HEK293 (cell line): ENCODE data around the gene ACSM3.

Experiments used
- EGR2 ChIP-seq: fragments of 450-650 bp; formaldehyde crosslinking; IDR thresholded peaks from 2 replicates; pipeline ENCODE4 v1.5.1; 2016; ENCODE audit warnings: low read depth, missing biosample characterization, missing genetic modification characterization
- GLI2 ChIP-seq: fragments of 450-650 bp; formaldehyde crosslinking; IDR thresholded peaks from 2 replicates; pipeline ENCODE4; 2017; ENCODE audit warnings: missing biosample characterization, missing genetic modification characterization, low read depth, borderline replicate concordance
- MYNN ChIP-seq: fragments of 450-650 bp; formaldehyde crosslinking; IDR thresholded peaks from 2 replicates; pipeline ENCODE4 v1.5.1; 2016; ENCODE audit warnings: missing biosample characterization, missing genetic modification characterization, borderline replicate concordance
- OSR2 ChIP-seq: fragments of 450-650 bp; formaldehyde crosslinking; IDR thresholded peaks from 2 replicates; pipeline ENCODE4 v1.5.1; 2016; ENCODE audit warnings: missing biosample characterization, missing genetic modification characterization
- WT1 ChIP-seq: fragments of 450-650 bp; formaldehyde crosslinking; IDR thresholded peaks from 2 replicates; pipeline ENCODE4 v1.5.1; 2016; ENCODE audit warnings: missing biosample characterization, missing genetic modification characterization
- ZNF138 ChIP-seq: fragments of 450-650 bp; formaldehyde crosslinking; IDR thresholded peaks from 2 replicates; pipeline ENCODE4 v1.5.1; 2016; ENCODE audit warnings: missing biosample characterization, missing genetic modification characterization, borderline replicate concordance
- ZNF169 ChIP-seq: fragments of 450-650 bp; formaldehyde crosslinking; IDR thresholded peaks from 2 replicates; pipeline ENCODE4 v1.5.1; 2016; ENCODE audit warnings: missing biosample characterization, missing genetic modification characterization
- ZNF214 ChIP-seq: fragments of 450-650 bp; formaldehyde crosslinking; IDR thresholded peaks from 2 replicates; pipeline ENCODE4 v1.5.1; 2017; ENCODE audit warnings: missing biosample characterization, mild to moderate bottlenecking, missing genetic modification characterization, borderline replicate concordance
- ZNF221 ChIP-seq: fragments of 450-650 bp; formaldehyde crosslinking; IDR thresholded peaks from 2 replicates; pipeline ENCODE4 v1.5.1; 2017; ENCODE audit warnings: missing biosample characterization, missing genetic modification characterization, borderline replicate concordance
- ZNF223 ChIP-seq: fragments of 450-650 bp; formaldehyde crosslinking; IDR thresholded peaks from 2 replicates; pipeline ENCODE4 v1.5.1; 2016; ENCODE audit warnings: missing biosample characterization, missing genetic modification characterization
- ZNF24 ChIP-seq: fragments of 450-650 bp; formaldehyde crosslinking; IDR thresholded peaks from 2 replicates; pipeline ENCODE4 v1.5.1; 2016; ENCODE audit warnings: missing biosample characterization, missing genetic modification characterization
- ZNF501 ChIP-seq: fragments of 450-650 bp; formaldehyde crosslinking; IDR thresholded peaks from 2 replicates; pipeline ENCODE4 v1.5.1; 2016; ENCODE audit warnings: missing biosample characterization, missing genetic modification characterization
- ZNF530 ChIP-seq: fragments of 450-650 bp; formaldehyde crosslinking; IDR thresholded peaks from 2 replicates; pipeline ENCODE4 v1.5.1; 2016; ENCODE audit warnings: low read depth, missing biosample characterization, missing genetic modification characterization
- ZNF548 ChIP-seq: fragments of 450-650 bp; formaldehyde crosslinking; IDR thresholded peaks from 2 replicates; pipeline ENCODE4 v1.5.1; 2016; ENCODE audit warnings: missing biosample characterization, missing genetic modification characterization
- ZNF555 ChIP-seq: fragments of 450-650 bp; formaldehyde crosslinking; conservative IDR thresholded peaks from 2 replicates; pipeline ENCODE4 v1.5.1; 2017; ENCODE audit warnings: missing biosample characterization, mild to moderate bottlenecking, missing genetic modification characterization, inconsistent platforms
- ZNF626 ChIP-seq: fragments of 450-650 bp; sonication (Bioruptor Pico); formaldehyde crosslinking; IDR thresholded peaks from 2 replicates; pipeline ENCODE4 v1.5.1; 2018; ENCODE audit warnings: missing biosample characterization, missing genetic modification characterization, inconsistent platforms
- ZNF639 ChIP-seq: fragments of 450-650 bp; formaldehyde crosslinking; IDR thresholded peaks from 2 replicates; pipeline ENCODE4 v1.5.1; 2016; ENCODE audit warnings: missing biosample characterization, missing genetic modification characterization
- ZNF670 ChIP-seq: fragments of 450-650 bp; formaldehyde crosslinking; IDR thresholded peaks from 2 replicates; pipeline ENCODE4 v1.5.1; 2016; ENCODE audit warnings: missing biosample characterization, missing genetic modification characterization, low read depth
- ZNF677 ChIP-seq: fragments of 450-650 bp; IDR thresholded peaks from 2 replicates; pipeline ENCODE4 v1.5.0; 2018; ENCODE audit warnings: missing biosample characterization, mild to moderate bottlenecking, missing genetic modification characterization, moderate library complexity
- ZNF777 ChIP-seq: fragments of 450-650 bp; formaldehyde crosslinking; IDR thresholded peaks from 2 replicates; pipeline ENCODE4 v1.5.1; 2017; ENCODE audit warnings: missing biosample characterization, missing genetic modification characterization, borderline replicate concordance
- ZNF792 ChIP-seq: fragments of 450-650 bp; formaldehyde crosslinking; IDR thresholded peaks from 2 replicates; pipeline ENCODE4 v1.5.1; 2016; ENCODE audit warnings: missing biosample characterization, missing genetic modification characterization
- ZNF830 ChIP-seq: fragments of 450-650 bp; IDR thresholded peaks from 2 replicates; pipeline ENCODE4 v1.5.0; 2018; ENCODE audit warnings: missing biosample characterization, missing genetic modification characterization, low read depth, mild to moderate bottlenecking, moderate library complexity
- ZXDB ChIP-seq: fragments of 450-650 bp; formaldehyde crosslinking; IDR thresholded peaks from 2 replicates; pipeline ENCODE4 v1.5.1; 2016; ENCODE audit warnings: missing biosample characterization, missing genetic modification characterization
- TF ChIP-seq, protein P1 (sequence below): fragments of 450-650 bp; formaldehyde crosslinking; IDR thresholded peaks from 2 replicates; pipeline ENCODE4 v1.5.1; 2017; ENCODE audit warnings: missing biosample characterization, missing genetic modification characterization
- TF ChIP-seq, protein P2 (sequence below): fragments of 450-650 bp; formaldehyde crosslinking; IDR thresholded peaks from 2 replicates; pipeline ENCODE4 v1.5.1; 2017; ENCODE audit warnings: missing biosample characterization, mild to moderate bottlenecking, missing genetic modification characterization, moderate library complexity
- TF ChIP-seq, protein P3 (sequence below): fragments of 450-650 bp; formaldehyde crosslinking; IDR thresholded peaks from 2 replicates; pipeline ENCODE4 v1.5.1; 2016; ENCODE audit warnings: missing biosample characterization, missing genetic modification characterization
- TF ChIP-seq, protein P4 (sequence below): fragments of 450-650 bp; formaldehyde crosslinking; IDR thresholded peaks from 2 replicates; pipeline ENCODE4 v1.5.1; 2016; ENCODE audit warnings: missing biosample characterization, missing genetic modification characterization
- TF ChIP-seq, protein P5 (sequence below): fragments of 450-650 bp; formaldehyde crosslinking; IDR thresholded peaks from 2 replicates; pipeline ENCODE4 v1.5.1; 2016; ENCODE audit warnings: missing biosample characterization, missing genetic modification characterization

The ACSM3 gene

GRCh38 chr16:20741554-20742285 is 22.1 kb upstream of the ACSM3 start, which contains the start of gene THUMPD1 (continued):
- TF ChIP-seq, protein P1, sequence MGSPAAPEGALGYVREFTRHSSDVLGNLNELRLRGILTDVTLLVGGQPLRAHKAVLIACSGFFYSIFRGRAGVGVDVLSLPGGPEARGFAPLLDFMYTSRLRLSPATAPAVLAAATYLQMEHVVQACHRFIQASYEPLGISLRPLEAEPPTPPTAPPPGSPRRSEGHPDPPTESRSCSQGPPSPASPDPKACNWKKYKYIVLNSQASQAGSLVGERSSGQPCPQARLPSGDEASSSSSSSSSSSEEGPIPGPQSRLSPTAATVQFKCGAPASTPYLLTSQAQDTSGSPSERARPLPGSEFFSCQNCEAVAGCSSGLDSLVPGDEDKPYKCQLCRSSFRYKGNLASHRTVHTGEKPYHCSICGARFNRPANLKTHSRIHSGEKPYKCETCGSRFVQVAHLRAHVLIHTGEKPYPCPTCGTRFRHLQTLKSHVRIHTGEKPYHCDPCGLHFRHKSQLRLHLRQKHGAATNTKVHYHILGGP (tag by site-specific recombination) = no peak
- TF ChIP-seq EGR2 (tag by site-specific recombination) = no peak
- TF ChIP-seq, protein P2, sequence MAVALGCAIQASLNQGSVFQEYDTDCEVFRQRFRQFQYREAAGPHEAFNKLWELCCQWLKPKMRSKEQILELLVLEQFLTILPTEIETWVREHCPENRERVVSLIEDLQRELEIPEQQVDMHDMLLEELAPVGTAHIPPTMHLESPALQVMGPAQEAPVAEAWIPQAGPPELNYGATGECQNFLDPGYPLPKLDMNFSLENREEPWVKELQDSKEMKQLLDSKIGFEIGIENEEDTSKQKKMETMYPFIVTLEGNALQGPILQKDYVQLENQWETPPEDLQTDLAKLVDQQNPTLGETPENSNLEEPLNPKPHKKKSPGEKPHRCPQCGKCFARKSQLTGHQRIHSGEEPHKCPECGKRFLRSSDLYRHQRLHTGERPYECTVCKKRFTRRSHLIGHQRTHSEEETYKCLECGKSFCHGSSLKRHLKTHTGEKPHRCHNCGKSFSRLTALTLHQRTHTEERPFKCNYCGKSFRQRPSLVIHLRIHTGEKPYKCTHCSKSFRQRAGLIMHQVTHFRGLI = no peak
- no peak for TF ChIP-seq ZNF223 (tag by site-specific recombination)
- no peak for TF ChIP-seq ZNF548 (tag by site-specific recombination)
- TF ChIP-seq ZNF626 = no peak
- TF ChIP-seq, protein P3, sequence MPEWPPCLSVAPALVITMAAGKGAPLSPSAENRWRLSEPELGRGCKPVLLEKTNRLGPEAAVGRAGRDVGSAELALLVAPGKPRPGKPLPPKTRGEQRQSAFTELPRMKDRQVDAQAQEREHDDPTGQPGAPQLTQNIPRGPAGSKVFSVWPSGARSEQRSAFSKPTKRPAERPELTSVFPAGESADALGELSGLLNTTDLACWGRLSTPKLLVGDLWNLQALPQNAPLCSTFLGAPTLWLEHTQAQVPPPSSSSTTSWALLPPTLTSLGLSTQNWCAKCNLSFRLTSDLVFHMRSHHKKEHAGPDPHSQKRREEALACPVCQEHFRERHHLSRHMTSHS = no peak
- TF ChIP-seq MYNN (tag by site-specific recombination) = no peak
- no peak for TF ChIP-seq ZNF221
- no peak for TF ChIP-seq ZNF830 (tag by site-specific recombination)
- peak; percentile 69; the same call in 1 of the 2 replicates for TF ChIP-seq ZNF792
- no peak for TF ChIP-seq ZNF677 (tag by site-specific recombination)
- 0 out of 2 replicates have a peak, but pooled peaks have one; percentile 43 for TF ChIP-seq ZNF501
- TF ChIP-seq ZXDB = peak; percentile 89
- no peak for TF ChIP-seq OSR2
- no peak for TF ChIP-seq ZNF670
- no peak for TF ChIP-seq ZNF214 (tag by site-specific recombination)
- TF ChIP-seq, protein P4, sequence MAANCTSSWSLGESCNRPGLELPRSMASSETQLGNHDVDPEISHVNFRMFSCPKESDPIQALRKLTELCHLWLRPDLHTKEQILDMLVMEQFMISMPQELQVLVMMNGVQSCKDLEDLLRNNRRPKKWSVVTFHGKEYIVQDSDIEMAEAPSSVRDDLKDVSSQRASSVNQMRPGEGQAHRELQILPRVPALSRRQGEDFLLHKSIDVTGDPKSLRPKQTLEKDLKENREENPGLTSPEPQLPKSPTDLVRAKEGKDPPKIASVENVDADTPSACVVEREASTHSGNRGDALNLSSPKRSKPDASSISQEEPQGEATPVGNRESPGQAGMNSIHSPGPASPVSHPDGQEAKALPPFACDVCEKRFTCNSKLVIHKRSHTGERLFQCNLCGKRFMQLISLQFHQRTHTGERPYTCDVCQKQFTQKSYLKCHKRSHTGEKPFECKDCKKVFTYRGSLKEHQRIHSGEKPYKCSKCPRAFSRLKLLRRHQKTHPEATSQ (tag by site-specific recombination) = peak; percentile 88; the same call in 1 of the 2 replicates
- TF ChIP-seq ZNF639 (tag by site-specific recombination) = peak; percentile 74
- peak; percentile 77 for TF ChIP-seq ZNF24 (tag by site-specific recombination)
- TF ChIP-seq ZNF138 (tag by site-specific recombination) = no peak
- TF ChIP-seq ZNF777 (tag by site-specific recombination) = peak; percentile 95
- no peak for TF ChIP-seq ZNF169 (tag by site-specific recombination)
- no peak for TF ChIP-seq WT1 (tag by site-specific recombination)
- no peak for TF ChIP-seq ZNF555
- TF ChIP-seq GLI2 (tag by site-specific recombination) = no peak
- TF ChIP-seq, protein P5, sequence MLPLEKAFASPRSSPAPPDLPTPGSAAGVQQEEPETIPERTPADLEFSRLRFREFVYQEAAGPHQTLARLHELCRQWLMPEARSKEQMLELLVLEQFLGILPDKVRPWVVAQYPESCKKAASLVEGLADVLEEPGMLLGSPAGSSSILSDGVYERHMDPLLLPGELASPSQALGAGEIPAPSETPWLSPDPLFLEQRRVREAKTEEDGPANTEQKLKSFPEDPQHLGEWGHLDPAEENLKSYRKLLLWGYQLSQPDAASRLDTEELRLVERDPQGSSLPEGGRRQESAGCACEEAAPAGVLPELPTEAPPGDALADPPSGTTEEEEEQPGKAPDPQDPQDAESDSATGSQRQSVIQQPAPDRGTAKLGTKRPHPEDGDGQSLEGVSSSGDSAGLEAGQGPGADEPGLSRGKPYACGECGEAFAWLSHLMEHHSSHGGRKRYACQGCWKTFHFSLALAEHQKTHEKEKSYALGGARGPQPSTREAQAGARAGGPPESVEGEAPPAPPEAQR = no peak
- no peak for TF ChIP-seq ZNF530
- TF ChIP-seq, all 188 proteins: peak for 56
